ENCODE data around the gene TAF1B.

TAF1B gene

DNA sequence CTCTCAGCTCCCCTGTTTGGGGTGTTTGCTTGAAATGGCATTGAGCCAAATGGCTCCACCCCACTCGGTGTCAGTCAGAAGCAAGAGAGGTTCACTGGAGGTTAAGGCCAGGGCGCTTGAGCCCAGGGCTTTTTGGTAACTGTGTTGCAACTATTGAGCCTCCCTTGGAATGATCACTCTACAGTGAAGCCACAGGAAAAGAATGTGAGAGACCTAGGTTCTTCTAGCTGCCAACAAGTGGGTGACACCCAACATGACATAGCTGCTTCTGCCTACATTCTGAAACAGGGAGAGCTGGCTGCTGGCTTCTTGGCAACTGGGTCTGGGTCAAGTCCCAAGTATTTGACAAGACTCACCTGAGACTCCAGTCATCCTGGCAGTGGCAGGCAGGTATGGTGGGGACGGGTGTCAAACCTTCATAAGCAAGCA lies 101.1 kb downstream of the TAF1B start:
- in situ Hi-C loops (cut with MboI; ENCODE audit: low pct_unique_long_range_greater_than_20kb, low sequenced_read_pairs, unreplicated experiment), result no loop called here
- DNase-seq (ENCODE audit: low spot score), result no peak
- TF ChIP-seq CTCF (IDR thresholded peaks at IDR 0.05; ENCODE audit: extremely low read depth, insufficient read depth, missing control alignments), result no peak

- TF ChIP-seq CTCF (IDR thresholded peaks at IDR 0.05; ENCODE audit: extremely low read depth, insufficient read depth, missing control alignments), result no peak
- in situ Hi-C loops (cut with MboI; ENCODE audit: low pct_unique_long_range_greater_than_20kb, low sequenced_read_pairs, unreplicated experiment), result no loop called here
- no peak for DNase-seq (ENCODE audit: low spot score)
Measured at GRCh38 chr2:9945596-9945995, 102.3 kb downstream of the TAF1B start.

- no peak for TF ChIP-seq CTCF (IDR thresholded peaks at IDR 0.05; ENCODE audit: extremely low read depth, insufficient read depth, missing control alignments)
- no peak for DNase-seq (ENCODE audit: low spot score)
- in situ Hi-C loops (cut with MboI; ENCODE audit: low pct_unique_long_range_greater_than_20kb, low sequenced_read_pairs, unreplicated experiment), result no loop called here
Measured at GRCh38 chr2:9946076-9946475, 102.8 kb downstream of the TAF1B start.

GRCh38 chr2:9946818-9947217 lies 103.5 kb downstream of the TAF1B start:
- no peak for TF ChIP-seq CTCF (IDR thresholded peaks at IDR 0.05; ENCODE audit: extremely low read depth, insufficient read depth, missing control alignments)
- in situ Hi-C loops (cut with MboI; ENCODE audit: low pct_unique_long_range_greater_than_20kb, low sequenced_read_pairs, unreplicated experiment), result no loop called here

DNA sequence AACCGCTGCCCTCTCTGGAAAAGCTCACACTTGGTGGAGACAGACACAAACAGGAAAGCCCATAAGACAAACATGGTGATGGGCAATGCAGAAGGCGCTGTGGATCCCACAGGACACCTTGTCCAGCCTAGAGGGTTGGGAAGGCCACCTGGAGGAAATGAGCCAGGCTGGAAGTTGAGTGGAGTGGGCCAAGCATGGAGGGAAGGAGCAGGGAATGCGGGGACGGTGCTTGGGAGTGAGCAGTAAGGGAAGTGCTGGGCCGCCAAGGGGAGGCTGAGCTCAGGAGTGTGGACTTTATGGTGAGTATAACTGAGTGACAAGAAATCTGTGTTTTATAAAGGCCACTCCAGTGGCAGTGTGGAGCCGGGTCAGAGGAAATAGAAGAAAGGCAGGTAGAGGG lies 105.4 kb downstream of the TAF1B start:
- DNase-seq (ENCODE audit: low spot score), result no peak
- TF ChIP-seq CTCF (IDR thresholded peaks at IDR 0.05; ENCODE audit: extremely low read depth, insufficient read depth, missing control alignments), result no peak
- in situ Hi-C loops (cut with MboI; ENCODE audit: low pct_unique_long_range_greater_than_20kb, low sequenced_read_pairs, unreplicated experiment), result no loop called here

More at GRCh38 chr2:9946818-9947217, 103.5 kb downstream of the TAF1B start:
- DNase-seq (ENCODE audit: low spot score), result no peak

GRCh38 chr2:9949239-9949991 lies 106.1 kb downstream of the TAF1B start:
- TF ChIP-seq CTCF (IDR thresholded peaks at IDR 0.05; ENCODE audit: extremely low read depth, insufficient read depth, missing control alignments), result no peak
- no peak for DNase-seq (ENCODE audit: low spot score)
- in situ Hi-C loops (cut with MboI; ENCODE audit: low pct_unique_long_range_greater_than_20kb, low sequenced_read_pairs, unreplicated experiment), result no loop called here
